Regular cardiac myocyte (primary cell): ENCODE results near the gene KCNK3. TPM values are rescaled to one million over a fixed set of nuclear protein-coding genes. Genes with fewer than 3 reads are reported as not detected.

Source experiments
- total RNA-seq: library from RNA; depleted of rRNA; stranded (reverse); fragments of >200 nt; gene quantifications from 2 replicates; pipeline ENCODE4 v1.2.3, GENCODE V29; 2014

Gene KCNK3
- total RNA-seq = 0.38 and 2.0 TPM in 2 replicates

GRCh38 chr2:26692279-26692896, at the start of gene KCNK3:
Gene KCNK3, plus strand, starts transcription at chr2:26692722. Its CDS starts 154 bp downstream, at chr2:26692876.

DNA sequence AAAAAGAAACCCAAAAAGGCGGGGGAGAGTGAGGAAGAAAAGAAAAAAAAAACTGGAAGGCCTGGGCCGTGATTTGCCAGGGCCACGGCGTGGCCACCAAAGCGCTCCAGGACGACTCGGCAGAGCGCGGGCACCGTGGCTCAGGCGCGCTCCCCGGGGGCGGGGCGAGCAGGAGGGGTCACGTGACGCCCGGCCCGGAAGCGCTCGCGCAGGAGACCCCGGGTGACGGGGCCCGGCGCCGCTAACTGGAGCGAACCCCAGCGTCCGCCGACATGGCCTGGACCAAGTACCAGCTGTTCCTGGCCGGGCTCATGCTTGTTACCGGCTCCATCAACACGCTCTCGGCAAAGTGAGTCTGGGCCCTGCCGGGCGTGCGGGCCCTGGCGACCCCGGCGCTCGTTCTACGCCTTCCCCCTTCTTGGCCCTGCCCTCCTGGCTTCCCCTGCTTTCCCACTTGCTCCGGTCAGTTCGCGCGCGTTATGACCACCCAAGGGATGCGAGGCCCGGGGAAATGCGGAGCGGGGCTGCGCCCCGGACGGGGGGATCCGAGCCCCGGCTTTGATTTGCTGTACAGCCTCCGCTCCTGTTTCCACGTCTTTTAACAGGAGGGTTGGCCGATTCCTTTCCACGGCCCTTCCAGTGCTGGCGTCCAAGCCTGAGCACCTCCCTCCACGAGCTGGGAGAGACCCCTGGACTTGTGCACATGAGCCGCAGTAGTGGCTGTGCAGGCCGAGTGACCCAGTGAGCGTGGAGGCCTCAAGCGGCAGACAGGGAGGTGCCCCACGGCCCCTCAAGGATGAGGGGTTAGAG, 71.8 kb downstream of the KCNK3 start, which contains the start of gene SLC35F6:
Gene SLC35F6 (plus strand): TSS at position 207 of the 810 bp plus-strand sequence. CDS start 66 bp downstream, at position 273.

Other genes with a start within 250 kb of the KCNK3 start
- 0.19 and 0.28 TPM in 2 replicates for gene OTOF, start 214.6 kb upstream of the KCNK3 start, total RNA-seq
- not detected in 2 replicates for gene CIB4, start 51.4 kb upstream of the KCNK3 start, total RNA-seq
- gene SLC35F6, start 71.6 kb downstream of the KCNK3 start, total RNA-seq = 23.7 and 30.3 TPM in 2 replicates
- 2.0 and 17.4 TPM in 2 replicates for gene CENPA, start 93.3 kb downstream of the KCNK3 start, total RNA-seq
- under 0.01 TPM in 1 of 2 replicates, not detected in the other for gene DPYSL5, start 155.4 kb downstream of the KCNK3 start, total RNA-seq